DOHH2 (cell line): ENCODE measurements around the gene NBEA.

Source experiments
- H3F3A ChIP-seq: fragments of 200-600 bp; sonication (generic), shearing (Covaris generic); 2 replicates; pipeline ENCODE4 v1.6.0; 2016; ENCODE audit warnings: antibody characterized with exemption, mild to moderate bottlenecking; ENCODE audit not compliant: control insufficient read depth, insufficient read depth
- H3K27ac ChIP-seq: fragments of 200-600 bp; sonication (generic); 2 replicates; pipeline ENCODE4 v1.5.1; 2014; ENCODE audit warnings: low read depth, mild to moderate bottlenecking, low read length, moderate library complexity
- H3K27me3 ChIP-seq: fragments of 200-600 bp; sonication (generic); 2 replicates; pipeline ENCODE4 v1.6.1; 2014; ENCODE audit warnings: mild to moderate bottlenecking, low read length, mixed read lengths; ENCODE audit not compliant: control insufficient read depth
- H3K36me3 ChIP-seq: fragments of 200-600 bp; sonication (generic); 2 replicates; pipeline ENCODE4 v1.6.1; 2014; ENCODE audit warnings: mild to moderate bottlenecking, low read length, moderate library complexity, mixed read lengths; ENCODE audit not compliant: control insufficient read depth
- H3K4me1 ChIP-seq: fragments of 200-600 bp; sonication (generic); 2 replicates; pipeline ENCODE4 v1.6.1; 2014; ENCODE audit warnings: mild to moderate bottlenecking, low read length, mixed read lengths; ENCODE audit not compliant: control insufficient read depth
- H3K4me2 ChIP-seq: fragments of 200-600 bp; sonication (generic); 2 replicates; pipeline ENCODE4 v1.6.0; 2014; ENCODE audit warnings: mild to moderate bottlenecking, low read length, moderate library complexity
- H3K4me3 ChIP-seq: fragments of 200-600 bp; sonication (generic); 2 replicates; pipeline ENCODE4 v1.5.1; 2014; ENCODE audit warnings: mild to moderate bottlenecking, low read length, mixed read lengths
- H3K79me2 ChIP-seq: fragments of 200-600 bp; sonication (generic); 2 replicates; pipeline ENCODE4 v1.6.1; 2014; ENCODE audit warnings: mild to moderate bottlenecking, low read length, mixed read lengths; ENCODE audit not compliant: control insufficient read depth
- H3K9me2 ChIP-seq: fragments of 200-600 bp; sonication (generic); replicated peaks from 2 replicates; pipeline ENCODE4 v1.6.1; 2014; ENCODE audit warnings: mild to moderate bottlenecking, low read length, mixed read lengths; ENCODE audit not compliant: control insufficient read depth
- H3K9me3 ChIP-seq: fragments of 200-600 bp; sonication (generic); 2 replicates; pipeline ENCODE4 v1.6.1; 2014; ENCODE audit warnings: antibody characterized with exemption, low read length, mixed read lengths; ENCODE audit not compliant: control insufficient read depth, insufficient read depth
- H4K20me1 ChIP-seq: fragments of 200-600 bp; sonication (generic); 2 replicates; pipeline ENCODE4 v1.6.0; 2014; ENCODE audit warnings: low read depth, mild to moderate bottlenecking, antibody characterized with exemption, low read length, moderate library complexity; ENCODE audit not compliant: control insufficient read depth, insufficient read depth
- CTCF ChIP-seq: fragments of 200-600 bp; sonication (generic); IDR thresholded peaks from one replicate; pipeline ENCODE4 v1.5.1; 2014; ENCODE audit warnings: antibody characterized with exemption, mild to moderate bottlenecking, low read depth, low read length; ENCODE audit not compliant: poor library complexity, severe bottlenecking
- EZH2phosphoT487 ChIP-seq: fragments of 200-600 bp; sonication (generic); IDR thresholded peaks from 2 replicates; pipeline ENCODE4 v1.6.1; 2017; ENCODE audit warnings: borderline replicate concordance, mild to moderate bottlenecking, antibody characterized with exemption, low read length, moderate library complexity, mixed read lengths

The NBEA gene

GRCh38 chr13:35131471-35131870 lies 189.4 kb downstream of the NBEA start:
- Histone ChIP-seq H3K9me2 (no peaks in the 10 kb centered on the region), H3F3A (no peaks in the 10 kb centered on the region), H3K9me3 (no peaks in the 10 kb centered on the region), H4K20me1 (no peaks in the 10 kb centered on the region), H3K4me3 (no peak overlapping the region), H3K27me3 (no peaks in the 10 kb centered on the region), H3K79me2 (no peaks in the 10 kb centered on the region), H3K27ac (no peak overlapping the region), H3K4me1 (no peaks in the 10 kb centered on the region), H3K4me2 (no peak overlapping the region), H3K36me3 (no peaks in the 10 kb centered on the region)
- TF ChIP-seq CTCF (no peak), EZH2phosphoT487 (no peak)

GRCh38 chr13:35136585-35136984 lies 194.5 kb downstream of the NBEA start:
- no peak overlapping the region for H3K4me2 ChIP-seq
- TF ChIP-seq EZH2phosphoT487, result no peak
- TF ChIP-seq CTCF, result no peak
- H3K36me3 ChIP-seq, result no peaks in the 10 kb centered on the region
- H3K4me1 ChIP-seq, result no peaks in the 10 kb centered on the region
- no peaks in the 10 kb centered on the region for H3K9me2 ChIP-seq
- H3K79me2 ChIP-seq, result no peaks in the 10 kb centered on the region
- H3K4me3 ChIP-seq, result no peak overlapping the region
- H3K9me3 ChIP-seq, result no peaks in the 10 kb centered on the region
- no peaks in the 10 kb centered on the region for H3F3A ChIP-seq
- no peaks in the 10 kb centered on the region for H4K20me1 ChIP-seq
- H3K27me3 ChIP-seq, result no peaks in the 10 kb centered on the region
- no peak overlapping the region for H3K27ac ChIP-seq

GRCh38 chr13:35139591-35139990 lies 197.5 kb downstream of the NBEA start:
- Histone ChIP-seq H3K9me3 (no peaks in the 10 kb centered on the region), H3K27me3 (no peaks in the 10 kb centered on the region), H3K4me1 (no peaks in the 10 kb centered on the region), H3K36me3 (no peaks in the 10 kb centered on the region), H4K20me1 (no peaks in the 10 kb centered on the region), H3F3A (no peaks in the 10 kb centered on the region), H3K9me2 (no peaks in the 10 kb centered on the region), H3K79me2 (no peaks in the 10 kb centered on the region), H3K27ac (no peak overlapping the region), H3K4me2 (no peak overlapping the region), H3K4me3 (no peak overlapping the region)
- TF ChIP-seq CTCF (no peak), EZH2phosphoT487 (no peak)

- Histone ChIP-seq H3K36me3 (no peaks in the 10 kb centered on the region), H3K79me2 (no peaks in the 10 kb centered on the region), H3K4me1 (no peaks in the 10 kb centered on the region), H3K9me3 (no peaks in the 10 kb centered on the region), H3K9me2 (no peaks in the 10 kb centered on the region), H3K4me2 (no peak overlapping the region), H3K4me3 (no peak overlapping the region), H3K27ac (no peak overlapping the region), H3F3A (no peaks in the 10 kb centered on the region), H3K27me3 (no peaks in the 10 kb centered on the region), H4K20me1 (no peaks in the 10 kb centered on the region)
- TF ChIP-seq EZH2phosphoT487 (no peak), CTCF (no peak)
Observed at GRCh38 chr13:35140321-35140720, 198.3 kb downstream of the NBEA start.
